MM.1S (cell line): ENCODE measurements around the gene GINS2.

Source experiments
- EZH2 ChIP-seq: fragments of 300-600 bp; sonication (generic); optimal IDR thresholded peaks from 2 replicates; pipeline ENCODE3; 2017; ENCODE audit warnings: low read depth, mild to moderate bottlenecking, antibody characterized with exemption, low read length, mixed read lengths
- EZH2phosphoT487 ChIP-seq: fragments of 300-600 bp; sonication (generic); IDR thresholded peaks from 2 replicates; pipeline ENCODE4 v1.6.1; 2018; ENCODE audit warnings: antibody characterized with exemption, low read length
- TF ChIP-seq, protein P1 (sequence below): fragments of 300-600 bp; sonication (generic); IDR thresholded peaks from 2 replicates; pipeline ENCODE4 v1.5.1; 2016; ENCODE audit warnings: antibody characterized with exemption, low read length, mixed read lengths

DNA sequence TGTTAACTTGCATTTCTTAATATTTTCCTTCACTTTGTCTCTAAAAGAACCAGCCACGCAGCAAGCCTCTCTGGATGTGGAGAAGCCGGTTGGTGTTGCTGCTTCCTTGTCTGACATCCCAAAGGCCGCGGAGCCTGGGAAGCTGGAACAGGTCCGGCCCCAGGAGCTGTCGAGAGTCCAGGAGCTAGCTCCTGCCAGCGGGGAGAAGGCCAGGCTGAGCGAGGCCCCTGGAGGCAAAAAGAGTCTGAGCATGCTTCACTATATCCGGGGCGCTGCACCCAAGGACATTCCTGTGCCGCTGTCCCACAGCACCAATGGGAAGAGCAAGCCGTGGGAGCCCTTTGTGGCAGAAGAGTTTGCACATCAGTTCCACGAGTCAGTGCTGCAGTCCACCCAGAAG, 22.8 kb downstream of the GINS2 start:
- TF ChIP-seq, protein P1, sequence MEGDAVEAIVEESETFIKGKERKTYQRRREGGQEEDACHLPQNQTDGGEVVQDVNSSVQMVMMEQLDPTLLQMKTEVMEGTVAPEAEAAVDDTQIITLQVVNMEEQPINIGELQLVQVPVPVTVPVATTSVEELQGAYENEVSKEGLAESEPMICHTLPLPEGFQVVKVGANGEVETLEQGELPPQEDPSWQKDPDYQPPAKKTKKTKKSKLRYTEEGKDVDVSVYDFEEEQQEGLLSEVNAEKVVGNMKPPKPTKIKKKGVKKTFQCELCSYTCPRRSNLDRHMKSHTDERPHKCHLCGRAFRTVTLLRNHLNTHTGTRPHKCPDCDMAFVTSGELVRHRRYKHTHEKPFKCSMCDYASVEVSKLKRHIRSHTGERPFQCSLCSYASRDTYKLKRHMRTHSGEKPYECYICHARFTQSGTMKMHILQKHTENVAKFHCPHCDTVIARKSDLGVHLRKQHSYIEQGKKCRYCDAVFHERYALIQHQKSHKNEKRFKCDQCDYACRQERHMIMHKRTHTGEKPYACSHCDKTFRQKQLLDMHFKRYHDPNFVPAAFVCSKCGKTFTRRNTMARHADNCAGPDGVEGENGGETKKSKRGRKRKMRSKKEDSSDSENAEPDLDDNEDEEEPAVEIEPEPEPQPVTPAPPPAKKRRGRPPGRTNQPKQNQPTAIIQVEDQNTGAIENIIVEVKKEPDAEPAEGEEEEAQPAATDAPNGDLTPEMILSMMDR: no peak
- TF ChIP-seq EZH2: no peak
- no peak for TF ChIP-seq EZH2phosphoT487
